ENCODE data around the gene LEKR1.

Gene LEKR1

DNA sequence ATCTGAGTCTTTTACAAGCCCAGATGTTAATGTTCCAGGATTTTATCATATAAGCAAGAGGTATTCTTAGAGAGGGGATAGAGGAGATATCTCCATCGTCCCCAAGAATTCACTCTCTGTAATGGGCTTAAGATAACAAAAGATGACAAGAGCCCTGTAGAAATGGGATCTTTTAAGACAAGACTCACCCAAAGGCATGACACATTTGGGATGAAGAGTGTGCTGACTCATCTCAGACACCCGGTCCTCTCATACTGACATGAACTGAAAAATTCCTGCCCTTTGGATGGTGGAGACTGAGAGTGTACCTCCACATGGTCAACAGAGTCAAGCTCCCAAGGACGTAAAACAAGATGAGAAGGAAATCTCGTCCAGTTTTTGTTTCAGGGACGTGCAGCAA is 11.0 kb downstream of the LEKR1 start:
- WGBS, 2 donors (ENCODE audit: extremely low coverage in 2 of 2, insufficient read length in 2 of 2, insufficient replicate concordance in 1 of 2): no CpG with 5 or more reads among the region's 5 CpGs

DNA sequence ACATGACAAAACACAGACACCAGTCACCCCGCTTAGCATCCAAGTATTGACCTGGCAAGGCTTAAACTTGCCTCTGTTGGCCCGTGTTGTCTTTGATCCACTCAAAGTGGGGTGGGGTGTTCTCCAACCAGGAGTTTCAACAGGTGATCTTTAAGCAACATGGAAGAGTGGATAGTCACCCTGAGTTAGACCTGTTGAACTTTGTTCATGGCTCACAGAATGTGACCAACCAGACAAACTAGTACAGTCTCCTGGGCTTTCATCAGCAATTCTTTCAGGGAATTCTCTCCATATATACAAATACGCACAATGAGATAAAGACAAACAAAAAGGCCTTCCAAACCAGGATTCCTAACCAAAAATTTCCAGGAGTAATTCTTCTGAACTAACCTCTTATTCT is 11.9 kb downstream of the LEKR1 start:
- Histone ChIP-seq H2BK12ac (ENCODE audit: low read length) (no peak overlapping the region), H2AFZ (ENCODE audit: low read length) (no peak overlapping the region), H3K9me3 (replicated peaks in 1 of 2; ENCODE audit: control insufficient read depth in 2 of 2, insufficient read depth in 1 of 2, low read depth in 1 of 2, low read length in 2 of 2) (no peaks in the 10 kb centered on the region), H3K27ac (replicated peaks; ENCODE audit: low read length) (no peak overlapping the region), H2BK5ac (ENCODE audit: low read length) (no peak overlapping the region), H3K14ac (ENCODE audit: low read length) (no peak overlapping the region), H3K4me1 (ENCODE audit: control insufficient read depth in 2 of 2, insufficient read depth in 1 of 2, low read depth in 1 of 2, low read length in 2 of 2) (no peaks in the 10 kb centered on the region), H3K4me3 (ENCODE audit: low read length in 2 of 2) (no peak overlapping the region), H3K36me3 (replicated peaks in 1 of 2; ENCODE audit: control insufficient read depth in 2 of 2, insufficient read depth in 2 of 2, low read length in 2 of 2) (no peaks in the 10 kb centered on the region), H3K4me2 (ENCODE audit: insufficient read depth, low read length, poor library complexity, severe bottlenecking) (no peak overlapping the region), H2AK5ac (ENCODE audit: low read depth, low read length) (no peak overlapping the region), H2BK120ac (ENCODE audit: low read depth, low read length) (no peak overlapping the region), H3K79me1 (ENCODE audit: low read depth, low read length) (no peaks in the 10 kb centered on the region), H3K23ac (ENCODE audit: low read depth, low read length, poor library complexity) (no peak overlapping the region), H4K91ac (ENCODE audit: low read depth, low read length, poor library complexity) (no peak overlapping the region), H2BK15ac (ENCODE audit: low read length) (no peak overlapping the region), H4K8ac (ENCODE audit: low read depth, low read length) (no peak overlapping the region), H3K27me3 (ENCODE audit: control insufficient read depth in 3 of 3, insufficient read depth in 3 of 3, low read depth in 1 of 3, low read length in 3 of 3) (no peaks in the 10 kb centered on the region), H3K18ac (ENCODE audit: low read length) (no peak overlapping the region), H3K4ac (ENCODE audit: low read length) (no peak overlapping the region), H3K9ac (ENCODE audit: low read depth, low read length, poor library complexity) (no peak overlapping the region)
- no CpG with 5 or more reads among the region's 3 CpGs for WGBS, 2 donors (ENCODE audit: extremely low coverage in 2 of 2, insufficient read length in 2 of 2, insufficient replicate concordance in 1 of 2)
- DNase-seq (ENCODE audit: low spot score): no peak

More for the DNA sequence above, 11.0 kb downstream of the LEKR1 start:
- no peak overlapping the region for H3K27ac ChIP-seq (replicated peaks; ENCODE audit: low read length)
- H3K14ac ChIP-seq (ENCODE audit: low read length): no peak overlapping the region
- no peak overlapping the region for H2AK5ac ChIP-seq (ENCODE audit: low read depth, low read length)
- H3K4ac ChIP-seq (ENCODE audit: low read length): no peak overlapping the region
- no peaks in the 10 kb centered on the region for H3K27me3 ChIP-seq (ENCODE audit: control insufficient read depth in 3 of 3, insufficient read depth in 3 of 3, low read depth in 1 of 3, low read length in 3 of 3)
- H3K4me1 ChIP-seq (ENCODE audit: control insufficient read depth in 2 of 2, insufficient read depth in 1 of 2, low read depth in 1 of 2, low read length in 2 of 2): no peaks in the 10 kb centered on the region
- H3K9me3 ChIP-seq (replicated peaks in 1 of 2; ENCODE audit: control insufficient read depth in 2 of 2, insufficient read depth in 1 of 2, low read depth in 1 of 2, low read length in 2 of 2): no peaks in the 10 kb centered on the region
- H3K36me3 ChIP-seq (replicated peaks in 1 of 2; ENCODE audit: control insufficient read depth in 2 of 2, insufficient read depth in 2 of 2, low read length in 2 of 2): no peaks in the 10 kb centered on the region
- no peaks in the 10 kb centered on the region for H3K79me1 ChIP-seq (ENCODE audit: low read depth, low read length)
- H2BK120ac ChIP-seq (ENCODE audit: low read depth, low read length): no peak overlapping the region
- DNase-seq (ENCODE audit: low spot score): no peak
- no peak overlapping the region for H2BK12ac ChIP-seq (ENCODE audit: low read length)
- H3K23ac ChIP-seq (ENCODE audit: low read depth, low read length, poor library complexity): no peak overlapping the region
- no peak overlapping the region for H3K9ac ChIP-seq (ENCODE audit: low read depth, low read length, poor library complexity)
- no peak overlapping the region for H4K8ac ChIP-seq (ENCODE audit: low read depth, low read length)
- H2AFZ ChIP-seq (ENCODE audit: low read length): no peak overlapping the region
- no peak overlapping the region for H4K91ac ChIP-seq (ENCODE audit: low read depth, low read length, poor library complexity)
- no peak overlapping the region for H2BK15ac ChIP-seq (ENCODE audit: low read length)
- no peak overlapping the region for H3K4me3 ChIP-seq (ENCODE audit: low read length in 2 of 2)
- no peak overlapping the region for H2BK5ac ChIP-seq (ENCODE audit: low read length)
- no peak overlapping the region for H3K18ac ChIP-seq (ENCODE audit: low read length)
- H3K4me2 ChIP-seq (ENCODE audit: insufficient read depth, low read length, poor library complexity, severe bottlenecking): no peak overlapping the region

DNA sequence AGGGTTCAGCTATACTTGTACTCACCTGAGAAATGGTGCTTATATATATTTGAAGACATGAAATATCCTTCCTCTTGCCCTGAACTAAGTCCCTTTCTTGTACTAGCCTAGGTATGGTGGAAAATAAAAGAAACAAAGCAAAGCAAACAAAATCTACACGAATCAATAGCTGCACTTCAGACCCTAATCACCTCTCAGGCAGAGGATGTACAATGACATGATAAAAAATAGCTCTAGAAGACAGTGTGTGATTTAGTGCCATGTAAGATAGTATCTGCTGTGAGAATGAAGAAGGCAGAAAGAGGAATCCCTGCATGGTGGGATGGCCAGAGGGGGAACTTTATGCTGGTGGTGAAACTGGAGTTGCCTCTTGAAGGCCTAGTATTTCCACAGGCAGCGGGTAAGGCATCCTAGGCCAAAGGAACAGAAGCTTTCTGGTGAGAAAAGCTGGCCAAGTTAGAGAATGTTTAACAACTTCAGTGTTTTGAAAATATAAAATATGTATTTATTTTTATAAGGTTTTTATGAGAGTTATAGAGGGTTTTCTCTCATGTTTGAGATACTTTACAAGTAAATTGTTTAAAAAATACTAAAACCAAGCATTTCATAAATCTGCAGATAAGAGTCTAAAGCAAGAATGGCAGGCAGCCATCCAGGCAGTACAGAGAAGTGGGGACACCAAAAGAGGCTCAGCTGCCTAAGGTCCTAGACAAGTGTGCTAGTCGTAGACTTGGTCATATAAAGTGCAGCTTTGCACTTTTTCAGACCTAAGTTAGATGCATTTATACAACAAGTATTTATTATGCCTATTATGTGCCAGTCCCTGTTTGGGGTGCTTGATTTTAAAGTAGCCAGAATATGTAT is 14.9 kb downstream of the LEKR1 start:
- no peak overlapping the region for H2BK5ac ChIP-seq (ENCODE audit: low read length)
- no peaks in the 10 kb centered on the region for H3K4me1 ChIP-seq (ENCODE audit: control insufficient read depth in 2 of 2, insufficient read depth in 1 of 2, low read depth in 1 of 2, low read length in 2 of 2)
- no peak overlapping the region for H3K4ac ChIP-seq (ENCODE audit: low read length)
- no peak overlapping the region for H2AK5ac ChIP-seq (ENCODE audit: low read depth, low read length)
- no CpG with 5 or more reads among the region's 3 CpGs for WGBS, 2 donors (ENCODE audit: extremely low coverage in 2 of 2, insufficient read length in 2 of 2, insufficient replicate concordance in 1 of 2)
- no peak overlapping the region for H3K18ac ChIP-seq (ENCODE audit: low read length)
- H3K9me3 ChIP-seq (replicated peaks in 1 of 2; ENCODE audit: control insufficient read depth in 2 of 2, insufficient read depth in 1 of 2, low read depth in 1 of 2, low read length in 2 of 2): no peaks in the 10 kb centered on the region
- no peak overlapping the region for H3K14ac ChIP-seq (ENCODE audit: low read length)
- H3K27me3 ChIP-seq (ENCODE audit: control insufficient read depth in 3 of 3, insufficient read depth in 3 of 3, low read depth in 1 of 3, low read length in 3 of 3): peaks cover 0 to 2% (median 0%) of the 10 kb centered on the region in 3 experiments
- H4K91ac ChIP-seq (ENCODE audit: low read depth, low read length, poor library complexity): no peak overlapping the region
- no peak overlapping the region for H2BK120ac ChIP-seq (ENCODE audit: low read depth, low read length)
- no peak overlapping the region for H2AFZ ChIP-seq (ENCODE audit: low read length)
- H3K23ac ChIP-seq (ENCODE audit: low read depth, low read length, poor library complexity): no peak overlapping the region
- H3K9ac ChIP-seq (ENCODE audit: low read depth, low read length, poor library complexity): no peak overlapping the region
- no peak overlapping the region for H4K8ac ChIP-seq (ENCODE audit: low read depth, low read length)
- no peak overlapping the region for H2BK15ac ChIP-seq (ENCODE audit: low read length)
- H3K4me3 ChIP-seq (ENCODE audit: low read length in 2 of 2): no peak overlapping the region
- no peak overlapping the region for H3K27ac ChIP-seq (replicated peaks; ENCODE audit: low read length)
- H3K36me3 ChIP-seq (replicated peaks in 1 of 2; ENCODE audit: control insufficient read depth in 2 of 2, insufficient read depth in 2 of 2, low read length in 2 of 2): no peaks in the 10 kb centered on the region
- no peak overlapping the region for H2BK12ac ChIP-seq (ENCODE audit: low read length)
- no peak overlapping the region for H3K4me2 ChIP-seq (ENCODE audit: insufficient read depth, low read length, poor library complexity, severe bottlenecking)
- DNase-seq (ENCODE audit: low spot score): no peak
- H3K79me1 ChIP-seq (ENCODE audit: low read depth, low read length): no peaks in the 10 kb centered on the region

DNA sequence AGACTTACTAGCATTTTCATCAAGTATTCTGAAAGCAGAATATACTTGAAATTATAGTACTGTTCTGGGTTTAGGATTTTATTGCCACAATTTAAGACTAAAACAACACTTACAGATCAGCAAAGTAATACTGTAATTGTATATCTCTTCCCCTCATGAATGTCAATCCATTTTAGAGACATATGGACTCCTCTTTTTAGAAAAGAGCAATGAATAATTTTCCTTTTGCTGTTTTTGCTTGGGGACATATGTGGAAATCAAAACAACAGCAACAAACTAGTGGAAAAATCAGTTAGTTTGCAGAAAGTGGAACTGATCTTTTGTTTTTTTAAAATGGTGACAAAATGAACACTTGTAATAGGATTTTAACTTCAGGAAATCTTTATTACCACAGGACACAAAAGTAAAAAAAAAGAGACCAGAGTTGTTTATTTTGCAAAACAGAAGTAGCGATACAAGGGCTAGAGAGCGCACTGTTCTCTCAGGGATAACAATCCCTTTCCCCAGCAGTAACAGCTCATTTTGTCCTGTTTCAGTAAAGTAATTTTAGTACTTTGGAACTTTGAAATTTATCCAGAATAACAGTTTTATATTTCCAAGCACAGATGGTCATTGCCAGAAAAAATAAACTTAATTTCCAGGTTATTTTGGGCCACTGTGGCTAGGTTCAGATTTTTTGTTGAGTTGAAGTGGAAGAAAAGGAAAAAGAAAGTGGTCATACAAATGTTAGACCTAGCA is 17.1 kb downstream of the LEKR1 start:
- Histone ChIP-seq H3K4ac (ENCODE audit: low read length) (no peak overlapping the region), H3K14ac (ENCODE audit: low read length) (no peak overlapping the region), H3K4me1 (ENCODE audit: control insufficient read depth in 2 of 2, insufficient read depth in 1 of 2, low read depth in 1 of 2, low read length in 2 of 2) (no peaks in the 10 kb centered on the region), H3K18ac (ENCODE audit: low read length) (no peak overlapping the region), H2BK5ac (ENCODE audit: low read length) (no peak overlapping the region), H3K27ac (replicated peaks; ENCODE audit: low read length) (no peak overlapping the region), H3K9ac (ENCODE audit: low read depth, low read length, poor library complexity) (no peak overlapping the region), H2AK5ac (ENCODE audit: low read depth, low read length) (no peak overlapping the region), H4K8ac (ENCODE audit: low read depth, low read length) (no peak overlapping the region), H2BK15ac (ENCODE audit: low read length) (no peak overlapping the region), H2BK120ac (ENCODE audit: low read depth, low read length) (no peak overlapping the region), H4K91ac (ENCODE audit: low read depth, low read length, poor library complexity) (no peak overlapping the region), H3K4me3 (ENCODE audit: low read length in 2 of 2) (no peak overlapping the region), H3K9me3 (replicated peaks in 1 of 2; ENCODE audit: control insufficient read depth in 2 of 2, insufficient read depth in 1 of 2, low read depth in 1 of 2, low read length in 2 of 2) (no peaks in the 10 kb centered on the region), H3K23ac (ENCODE audit: low read depth, low read length, poor library complexity) (no peak overlapping the region), H2BK12ac (ENCODE audit: low read length) (no peak overlapping the region), H3K4me2 (ENCODE audit: insufficient read depth, low read length, poor library complexity, severe bottlenecking) (no peak overlapping the region), H3K36me3 (replicated peaks in 1 of 2; ENCODE audit: control insufficient read depth in 2 of 2, insufficient read depth in 2 of 2, low read length in 2 of 2) (no peaks in the 10 kb centered on the region), H2AFZ (ENCODE audit: low read length) (no peak overlapping the region), H3K27me3 (ENCODE audit: control insufficient read depth in 3 of 3, insufficient read depth in 3 of 3, low read depth in 1 of 3, low read length in 3 of 3) (peaks cover 0 to 2% (median 0%) of the 10 kb centered on the region in 3 experiments), H3K79me1 (ENCODE audit: low read depth, low read length) (no peaks in the 10 kb centered on the region)
- DNase-seq (ENCODE audit: low spot score): no peak
- WGBS, 2 donors (ENCODE audit: extremely low coverage in 2 of 2, insufficient read length in 2 of 2, insufficient replicate concordance in 1 of 2): no CpG with 5 or more reads among the region's 2 CpGs
